Stimulated activated CD4-positive, alpha-beta T cell treated with anti-CD3 and anti-CD28 coated beads, Interleukin-4, amount 100 ng/mL, for 24 hours (primary cell): ENCODE data around the gene ENC1.

Experiments
- DNase-seq: peaks from one replicate; pipeline ENCODE4 v3.0.0-alpha.2; 2020

ENC1 gene

DNA sequence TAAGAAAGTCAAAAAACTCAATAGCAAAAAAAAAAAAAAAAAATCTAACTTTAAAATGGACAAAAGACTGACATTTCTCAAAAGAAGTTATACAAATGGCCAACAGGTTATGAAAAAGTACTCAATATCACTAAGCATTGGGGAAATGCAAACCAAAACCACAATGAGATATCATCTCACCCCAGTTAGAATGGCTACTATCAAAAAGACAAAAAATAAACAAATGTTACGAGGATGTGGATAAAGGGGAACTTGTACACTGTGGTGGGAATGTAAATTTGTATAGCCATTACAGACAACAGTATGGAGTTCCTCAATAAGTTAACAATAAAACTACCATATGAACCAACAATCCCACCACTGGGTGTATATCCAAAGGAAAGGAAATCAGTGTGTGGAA, 37.2 kb downstream of the ENC1 start:
- DNase-seq, result no peak

DNA sequence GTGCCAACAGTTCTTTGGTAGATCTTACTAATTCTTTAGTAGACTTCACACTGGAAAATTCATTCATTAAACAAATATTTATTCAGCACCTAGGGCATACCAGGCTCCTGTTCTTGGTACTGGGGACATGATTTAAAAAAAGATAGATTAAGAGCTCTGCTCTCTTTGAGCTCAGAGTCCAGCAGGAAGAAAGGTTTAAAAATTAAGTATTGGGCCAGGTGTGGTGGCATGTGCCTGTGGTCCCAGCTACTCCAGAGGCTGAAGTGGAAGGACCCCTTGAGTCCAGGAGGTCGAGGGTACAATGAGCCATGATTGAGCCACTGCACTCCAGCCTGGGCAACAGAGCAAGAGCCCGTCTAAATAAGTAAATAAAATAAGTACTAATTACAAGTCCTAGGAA, 41.4 kb downstream of the ENC1 start:
- no peak for DNase-seq

DNA sequence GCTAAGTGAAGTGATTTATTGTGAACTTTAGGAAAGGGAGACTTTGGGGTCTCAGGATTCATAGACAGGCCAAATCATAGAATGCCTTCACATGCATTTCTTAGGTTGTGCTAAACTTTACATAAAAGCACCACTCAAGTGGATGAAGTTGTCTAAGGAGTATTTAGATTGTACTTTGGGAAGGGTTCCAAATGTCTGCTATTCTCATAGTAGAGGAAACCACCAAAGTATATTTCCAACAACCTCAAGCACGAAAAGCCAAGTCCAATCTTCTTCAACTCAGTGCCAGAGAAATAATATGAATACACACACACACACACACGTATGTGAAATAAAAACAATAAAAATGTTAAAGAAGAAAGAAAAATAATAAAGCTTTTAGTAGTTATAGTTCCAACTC, 41.8 kb downstream of the ENC1 start:
- DNase-seq, result no peak

DNA sequence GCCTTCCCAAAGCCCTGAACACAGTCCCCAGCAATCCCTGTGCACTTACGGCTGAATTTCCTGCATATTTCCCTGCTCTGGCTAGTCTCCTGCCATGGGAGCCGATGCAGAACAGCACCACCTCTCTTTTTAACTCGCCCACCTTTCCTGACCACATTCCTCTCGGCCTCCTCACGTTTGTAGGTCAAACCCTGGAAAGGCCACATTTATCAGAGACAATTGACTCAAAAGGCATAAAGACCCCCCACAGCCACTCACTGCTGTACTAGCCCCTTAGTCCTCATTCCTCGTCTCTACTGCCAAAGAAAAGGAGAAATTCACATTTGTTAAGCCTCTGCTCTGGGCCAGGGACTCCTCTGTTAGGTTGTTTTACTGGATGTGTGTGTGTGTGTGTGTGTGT, 43.6 kb downstream of the ENC1 start:
- DNase-seq, result no peak

DNA sequence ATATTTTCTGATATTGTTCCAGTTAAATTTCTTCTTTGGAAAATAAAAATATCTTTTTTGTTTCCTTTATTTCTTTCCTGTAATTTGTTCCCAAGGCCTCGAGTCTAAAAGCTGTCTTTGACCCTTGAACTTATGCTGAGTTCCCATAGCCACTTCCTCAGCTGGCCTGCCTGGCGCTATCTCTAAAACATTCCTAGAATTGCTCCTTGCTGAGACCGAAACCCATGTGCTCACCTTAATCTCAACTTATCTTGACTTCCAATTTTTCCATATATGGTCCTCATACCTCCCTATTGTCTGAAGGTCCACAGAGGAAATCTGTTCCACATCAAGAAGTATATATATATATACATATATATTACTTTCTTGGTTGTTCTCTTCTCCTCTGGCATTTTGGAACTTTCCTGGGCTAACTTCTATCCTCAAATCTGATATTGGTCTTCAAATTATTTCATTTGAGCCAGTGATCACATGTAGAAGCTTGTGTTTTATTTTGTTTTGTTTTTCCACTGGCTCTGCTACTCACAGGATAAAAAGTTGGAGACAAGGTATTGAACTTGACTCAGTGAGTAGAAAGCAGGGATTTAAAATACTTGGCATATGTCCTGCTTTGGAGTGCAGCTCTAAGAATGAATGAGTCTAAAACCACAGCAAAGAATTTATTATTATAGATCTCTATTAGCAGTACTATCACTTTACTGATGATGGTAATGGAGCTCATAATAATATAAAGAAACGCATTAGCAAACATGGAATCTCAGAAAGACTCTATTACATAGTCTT, 45.2 kb downstream of the ENC1 start:
- no peak for DNase-seq

DNA sequence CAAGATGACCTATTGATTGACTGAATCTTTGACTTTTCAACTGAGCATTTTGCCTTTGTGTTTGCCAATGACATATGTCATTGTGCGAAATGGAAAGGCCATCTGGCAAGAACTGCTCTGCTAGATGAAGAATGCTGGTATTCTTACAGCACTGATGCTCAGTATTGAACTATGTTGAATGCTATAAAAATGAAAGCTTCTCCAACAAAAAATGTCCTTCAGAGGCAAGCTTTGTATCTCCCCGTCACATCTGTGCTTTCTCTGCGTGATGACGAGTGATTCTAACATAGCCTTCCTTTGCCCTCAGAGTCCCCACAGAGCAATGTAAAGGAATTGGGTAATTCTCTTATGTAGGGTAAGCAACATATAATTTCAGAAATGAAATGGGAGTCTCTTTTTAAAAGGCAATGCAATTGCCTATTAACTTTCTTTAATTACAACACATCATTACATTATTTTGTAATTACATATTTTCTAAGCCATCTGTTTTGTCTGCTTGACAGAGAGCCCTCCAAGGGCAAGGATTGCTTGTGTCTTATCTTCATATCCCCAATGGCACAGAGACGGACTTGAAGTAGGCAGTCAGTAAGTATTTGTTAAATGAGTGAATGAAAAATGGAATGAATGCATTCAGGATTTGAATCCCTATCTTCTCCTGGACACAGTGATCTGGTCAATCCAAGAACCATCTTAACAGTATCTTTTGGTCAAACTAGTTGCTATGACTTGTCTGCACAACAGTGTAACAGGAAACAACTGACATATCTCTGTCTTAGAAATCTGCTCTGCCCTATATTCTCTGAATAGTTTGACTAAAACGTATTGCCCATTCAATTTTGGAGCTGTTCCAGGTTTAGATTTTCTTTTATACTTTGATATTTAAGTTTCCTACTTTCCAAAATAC, 46.1 kb downstream of the ENC1 start:
- DNase-seq, result no peak

DNA sequence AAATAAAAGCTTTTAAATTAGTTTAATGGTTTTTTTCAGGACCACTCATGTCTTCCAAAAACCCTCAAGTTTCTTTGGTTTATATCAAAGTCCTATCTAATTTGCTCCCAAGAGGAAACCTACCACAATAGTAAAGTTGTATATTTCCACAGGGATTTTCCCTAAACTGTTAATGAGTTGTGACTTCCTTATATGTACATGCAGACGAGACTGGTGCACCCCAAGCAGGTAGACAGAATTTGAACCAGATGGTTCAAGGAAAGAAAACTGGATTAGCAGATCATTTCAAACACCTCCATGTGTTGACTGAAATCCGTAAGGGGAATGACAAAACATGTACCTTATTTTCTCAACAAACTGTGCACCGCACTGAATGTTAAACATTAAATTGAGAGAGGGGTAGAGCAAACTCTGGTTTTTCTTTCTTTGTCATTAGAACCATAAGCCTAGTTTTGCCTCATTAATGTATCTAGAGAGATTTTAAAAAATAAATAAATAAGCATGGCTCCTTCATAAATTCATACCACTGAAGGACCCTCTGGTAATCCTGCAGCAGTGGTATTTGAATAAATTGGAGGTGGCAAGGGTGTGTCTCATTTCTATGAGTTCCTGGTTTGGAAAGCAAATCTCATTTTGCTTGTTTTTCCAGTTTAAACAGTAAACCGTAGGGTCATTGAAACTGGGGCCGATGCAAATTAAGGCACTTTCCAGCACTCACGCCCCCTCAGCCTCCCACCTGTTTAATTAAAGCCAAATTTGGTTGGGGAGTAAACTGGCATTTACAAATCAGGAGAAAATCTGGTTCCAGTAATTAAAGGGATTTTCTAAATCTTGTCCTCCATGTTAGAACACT, 51.1 kb downstream of the ENC1 start:
- DNase-seq, result no peak

DNA sequence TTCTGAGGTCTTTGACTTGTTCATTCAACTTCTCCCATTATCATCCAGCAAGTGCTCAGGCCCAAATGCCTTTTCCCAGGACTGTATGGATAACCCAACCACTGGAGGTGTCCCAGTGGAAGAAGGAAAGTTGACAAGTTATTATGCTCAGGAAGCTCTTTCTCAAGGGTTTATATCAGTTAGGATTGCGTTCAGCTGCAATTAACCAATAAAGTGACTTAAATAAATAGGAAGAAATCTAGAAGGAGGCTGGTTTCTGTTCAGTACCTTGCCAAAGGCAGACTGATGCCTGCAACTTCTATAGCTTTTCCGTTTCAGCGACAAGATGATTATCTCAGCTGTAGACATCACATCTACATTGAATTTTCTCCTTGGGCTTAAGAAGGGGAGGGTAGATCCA, 52.1 kb downstream of the ENC1 start:
- no peak for DNase-seq

DNA sequence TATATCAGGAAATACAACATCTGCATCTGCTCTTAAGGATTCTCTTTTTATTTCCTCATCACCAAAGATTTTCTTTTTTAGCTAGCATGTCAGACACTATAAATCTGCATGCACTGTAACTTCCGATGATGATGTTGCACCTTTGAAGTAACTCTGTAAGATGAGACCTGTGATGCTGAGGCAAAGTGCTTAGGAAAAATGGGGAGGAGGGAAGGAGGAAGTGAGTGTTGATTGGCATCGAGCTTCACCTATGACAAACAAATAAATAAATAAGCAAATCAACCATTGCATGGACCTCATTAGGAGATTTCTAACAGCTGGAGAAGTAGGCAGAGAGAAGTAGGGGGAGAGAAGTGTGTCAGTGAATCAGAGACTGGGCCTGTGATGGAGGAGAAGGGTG, 52.6 kb downstream of the ENC1 start:
- DNase-seq, result no peak

DNA sequence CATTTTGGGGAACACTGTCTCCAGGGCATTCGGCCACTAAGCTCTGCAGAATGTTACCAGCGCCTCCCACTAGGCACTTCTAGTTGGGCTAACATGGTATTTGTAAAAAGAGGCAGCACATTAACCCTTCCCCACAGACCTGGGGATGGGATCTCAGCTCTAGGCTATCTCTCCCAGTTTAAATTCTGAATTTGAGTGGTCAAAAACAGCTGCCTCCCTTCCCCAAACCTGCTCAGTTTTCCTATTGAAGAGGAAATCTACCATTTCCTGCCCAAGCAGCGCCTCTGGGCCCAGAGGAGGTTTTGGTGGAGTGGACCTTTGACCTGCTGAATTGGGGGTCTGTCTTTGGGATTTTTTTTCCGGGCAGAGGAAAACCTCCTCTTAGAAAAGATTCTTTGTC, 53.2 kb downstream of the ENC1 start:
- no peak for DNase-seq

DNA sequence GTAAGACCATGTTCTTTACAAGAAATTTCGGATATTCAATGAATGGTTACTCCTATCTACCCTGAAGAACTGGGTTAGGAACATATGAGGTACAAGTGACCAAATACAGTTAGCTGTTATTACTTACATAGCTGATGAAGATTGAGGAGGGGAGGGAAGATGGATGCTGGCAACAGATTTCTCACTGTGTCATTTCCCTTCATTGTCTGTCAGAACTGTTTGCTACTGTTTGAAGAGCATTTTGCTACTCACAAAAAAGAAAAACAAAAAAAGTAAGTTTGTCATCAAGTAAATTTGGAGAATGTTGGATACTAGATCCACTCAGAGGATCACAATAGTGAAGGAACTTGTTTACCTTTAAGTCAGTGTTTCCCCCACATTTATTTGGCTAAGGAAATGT, 53.7 kb downstream of the ENC1 start:
- no peak for DNase-seq

DNA sequence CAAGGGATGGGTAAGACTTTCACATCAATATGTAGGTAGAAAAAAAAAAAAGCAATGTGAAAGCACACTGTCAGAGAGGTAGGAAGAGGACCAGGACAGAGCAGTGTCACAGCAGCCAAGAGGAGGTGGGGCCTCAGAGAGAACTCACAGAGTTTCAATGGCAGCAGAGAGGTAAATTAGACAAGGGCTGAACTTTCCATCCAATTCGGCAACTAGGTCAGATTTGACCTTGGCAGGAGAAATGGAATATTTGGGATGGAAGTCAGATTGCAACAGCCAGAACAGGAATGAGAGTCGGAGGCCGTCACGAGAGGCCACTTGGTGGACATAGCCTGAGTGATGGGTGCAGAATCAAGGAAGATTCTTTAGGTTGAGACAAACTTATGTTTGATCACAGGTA, 57.7 kb downstream of the ENC1 start:
- DNase-seq, result no peak

DNA sequence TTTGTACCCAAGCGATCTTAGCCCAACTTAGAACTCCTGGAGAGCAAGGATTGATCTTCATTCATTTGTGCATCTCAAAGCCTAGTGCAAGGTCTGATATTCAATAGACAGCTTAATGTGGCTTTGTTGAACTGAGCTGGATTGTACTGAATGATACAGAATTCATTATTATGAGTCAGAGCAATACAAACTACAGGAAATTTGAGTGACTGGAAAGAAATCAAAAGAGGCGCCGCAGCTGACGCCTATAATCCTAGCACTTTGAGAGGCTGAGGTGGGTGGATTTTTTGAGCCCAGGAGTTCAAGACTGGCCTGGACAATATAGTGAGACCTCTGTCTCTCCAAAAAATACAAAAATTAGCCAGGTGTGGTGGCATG, 58.6 kb downstream of the ENC1 start:
- DNase-seq, result no peak

DNA sequence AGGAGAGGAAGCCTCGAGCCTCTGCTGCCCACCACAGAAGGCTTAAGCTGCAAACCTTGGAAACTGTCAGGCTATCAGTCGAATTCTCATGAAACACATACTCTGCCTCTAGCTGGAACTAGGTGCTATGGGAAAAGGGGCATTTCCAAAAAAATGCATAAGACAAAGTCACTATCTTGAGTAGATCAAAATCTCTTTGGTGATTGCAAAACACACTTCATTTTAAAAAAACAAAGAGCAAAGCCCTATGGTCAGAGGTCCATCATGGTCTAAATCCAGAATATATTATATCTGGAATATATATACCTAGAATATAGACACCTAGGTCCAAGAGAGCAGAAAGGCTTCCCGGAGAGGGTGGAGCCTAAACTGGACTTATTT, 59.8 kb downstream of the ENC1 start:
- no peak for DNase-seq

DNA sequence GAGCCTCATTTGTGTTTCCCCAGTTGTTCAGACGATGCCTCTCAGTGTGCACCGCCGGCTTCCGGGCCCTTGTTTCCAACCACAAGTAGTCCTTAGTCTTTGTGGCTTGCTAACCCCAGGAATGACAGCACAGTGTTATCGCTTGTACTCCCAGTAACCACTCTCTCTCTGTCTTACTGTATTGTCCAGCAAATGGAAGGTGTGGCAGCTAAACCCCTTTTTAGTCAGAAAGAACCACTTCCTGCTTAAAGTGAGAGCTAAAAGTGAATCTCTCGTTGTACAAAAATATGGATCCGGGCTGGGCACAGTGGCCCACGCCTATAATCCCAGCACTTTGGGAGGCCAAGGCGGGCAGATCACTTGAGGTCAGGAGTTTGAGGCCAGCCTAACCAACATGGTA, 61.3 kb downstream of the ENC1 start:
- peak; percentile 74 for DNase-seq

DNA sequence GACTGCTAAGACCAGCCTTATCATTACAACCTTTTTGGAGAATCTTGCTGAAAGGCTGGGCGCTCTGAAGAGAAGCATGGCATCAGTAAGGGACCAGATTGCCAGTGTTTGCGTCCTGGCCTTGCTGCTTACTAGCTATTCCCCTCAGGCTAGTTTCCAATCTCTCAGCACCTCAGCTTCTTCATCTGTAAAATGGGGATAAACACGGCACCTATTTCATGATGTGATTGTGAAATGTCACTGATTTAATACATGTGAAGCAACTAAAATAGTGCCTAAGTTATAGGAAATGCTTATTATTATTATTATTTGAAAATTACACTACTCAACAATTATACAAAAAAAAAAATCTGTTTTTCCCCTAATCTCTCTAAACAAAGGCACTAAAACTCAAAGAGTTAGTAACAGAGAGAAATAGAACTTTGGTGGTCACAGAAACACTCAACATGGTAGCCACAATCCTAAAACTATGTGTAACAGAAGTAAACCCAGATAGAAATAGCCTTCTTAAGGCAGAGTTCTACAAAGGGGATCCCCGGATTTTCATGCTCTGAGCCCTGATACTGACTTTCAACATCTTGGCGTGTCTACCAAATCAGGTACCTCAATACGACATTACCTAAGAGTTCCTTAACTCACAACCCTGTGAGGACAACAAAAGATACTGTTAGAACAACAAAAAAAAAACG, 62.0 kb downstream of the ENC1 start:
- DNase-seq, result peak; percentile 7
